Measurements from ENCODE around the gene ZNF337.

DNA sequence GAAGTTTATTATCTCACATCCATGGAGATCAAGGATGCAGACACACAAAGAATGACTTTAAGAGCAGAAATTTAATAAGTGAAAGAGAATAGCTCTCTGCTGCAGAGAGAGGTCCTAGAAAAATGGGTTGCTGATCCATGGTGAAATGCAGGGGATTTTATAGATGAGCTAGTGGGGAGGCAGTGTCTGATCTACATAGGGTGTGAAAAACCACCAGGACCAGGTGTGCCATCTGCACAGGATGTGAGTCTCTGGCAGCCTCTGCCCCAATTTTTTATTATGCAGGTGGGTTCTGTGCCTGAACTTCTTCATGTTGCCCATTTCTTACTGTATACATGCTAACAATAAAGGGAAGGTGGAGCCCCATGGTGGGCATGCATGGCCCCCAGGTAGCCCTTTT, 52.9 kb downstream of the ZNF337 start:
- TF ChIP-seq KAT7 (CRISPR knock-in tag; IDR thresholded peaks at IDR 0.05; ENCODE audit: borderline replicate concordance) (no peak), ESRRA (CRISPR knock-in tag; IDR thresholded peaks at IDR 0.05; ENCODE audit: borderline replicate concordance) (no peak), JUN (CRISPR knock-in tag; IDR thresholded peaks at IDR 0.05) (no peak), TEAD1 (CRISPR knock-in tag; IDR thresholded peaks at IDR 0.05) (no peak), ZNF423 (CRISPR knock-in tag; IDR thresholded peaks at IDR 0.05) (no peak), ATF1 (CRISPR knock-in tag; IDR thresholded peaks at IDR 0.05) (no peak), IRF2 (CRISPR knock-in tag; IDR thresholded peaks at IDR 0.05; ENCODE audit: borderline replicate concordance, low read depth) (no peak), CREB1 (CRISPR knock-in tag; IDR thresholded peaks at IDR 0.05) (no peak)
- TF ChIP-seq, protein P1, sequence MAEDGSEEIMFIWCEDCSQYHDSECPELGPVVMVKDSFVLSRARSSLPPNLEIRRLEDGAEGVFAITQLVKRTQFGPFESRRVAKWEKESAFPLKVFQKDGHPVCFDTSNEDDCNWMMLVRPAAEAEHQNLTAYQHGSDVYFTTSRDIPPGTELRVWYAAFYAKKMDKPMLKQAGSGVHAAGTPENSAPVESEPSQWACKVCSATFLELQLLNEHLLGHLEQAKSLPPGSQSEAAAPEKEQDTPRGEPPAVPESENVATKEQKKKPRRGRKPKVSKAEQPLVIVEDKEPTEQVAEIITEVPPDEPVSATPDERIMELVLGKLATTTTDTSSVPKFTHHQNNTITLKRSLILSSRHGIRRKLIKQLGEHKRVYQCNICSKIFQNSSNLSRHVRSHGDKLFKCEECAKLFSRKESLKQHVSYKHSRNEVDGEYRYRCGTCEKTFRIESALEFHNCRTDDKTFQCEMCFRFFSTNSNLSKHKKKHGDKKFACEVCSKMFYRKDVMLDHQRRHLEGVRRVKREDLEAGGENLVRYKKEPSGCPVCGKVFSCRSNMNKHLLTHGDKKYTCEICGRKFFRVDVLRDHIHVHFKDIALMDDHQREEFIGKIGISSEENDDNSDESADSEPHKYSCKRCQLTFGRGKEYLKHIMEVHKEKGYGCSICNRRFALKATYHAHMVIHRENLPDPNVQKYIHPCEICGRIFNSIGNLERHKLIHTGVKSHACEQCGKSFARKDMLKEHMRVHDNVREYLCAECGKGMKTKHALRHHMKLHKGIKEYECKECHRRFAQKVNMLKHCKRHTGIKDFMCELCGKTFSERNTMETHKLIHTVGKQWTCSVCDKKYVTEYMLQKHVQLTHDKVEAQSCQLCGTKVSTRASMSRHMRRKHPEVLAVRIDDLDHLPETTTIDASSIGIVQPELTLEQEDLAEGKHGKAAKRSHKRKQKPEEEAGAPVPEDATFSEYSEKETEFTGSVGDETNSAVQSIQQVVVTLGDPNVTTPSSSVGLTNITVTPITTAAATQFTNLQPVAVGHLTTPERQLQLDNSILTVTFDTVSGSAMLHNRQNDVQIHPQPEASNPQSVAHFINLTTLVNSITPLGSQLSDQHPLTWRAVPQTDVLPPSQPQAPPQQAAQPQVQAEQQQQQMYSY (CRISPR knock-in tag; IDR thresholded peaks at IDR 0.05): no peak
- TF ChIP-seq, protein P2, sequence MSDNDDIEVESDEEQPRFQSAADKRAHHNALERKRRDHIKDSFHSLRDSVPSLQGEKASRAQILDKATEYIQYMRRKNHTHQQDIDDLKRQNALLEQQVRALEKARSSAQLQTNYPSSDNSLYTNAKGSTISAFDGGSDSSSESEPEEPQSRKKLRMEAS (CRISPR knock-in tag; IDR thresholded peaks at IDR 0.05): no peak
- TF ChIP-seq, protein P3, sequence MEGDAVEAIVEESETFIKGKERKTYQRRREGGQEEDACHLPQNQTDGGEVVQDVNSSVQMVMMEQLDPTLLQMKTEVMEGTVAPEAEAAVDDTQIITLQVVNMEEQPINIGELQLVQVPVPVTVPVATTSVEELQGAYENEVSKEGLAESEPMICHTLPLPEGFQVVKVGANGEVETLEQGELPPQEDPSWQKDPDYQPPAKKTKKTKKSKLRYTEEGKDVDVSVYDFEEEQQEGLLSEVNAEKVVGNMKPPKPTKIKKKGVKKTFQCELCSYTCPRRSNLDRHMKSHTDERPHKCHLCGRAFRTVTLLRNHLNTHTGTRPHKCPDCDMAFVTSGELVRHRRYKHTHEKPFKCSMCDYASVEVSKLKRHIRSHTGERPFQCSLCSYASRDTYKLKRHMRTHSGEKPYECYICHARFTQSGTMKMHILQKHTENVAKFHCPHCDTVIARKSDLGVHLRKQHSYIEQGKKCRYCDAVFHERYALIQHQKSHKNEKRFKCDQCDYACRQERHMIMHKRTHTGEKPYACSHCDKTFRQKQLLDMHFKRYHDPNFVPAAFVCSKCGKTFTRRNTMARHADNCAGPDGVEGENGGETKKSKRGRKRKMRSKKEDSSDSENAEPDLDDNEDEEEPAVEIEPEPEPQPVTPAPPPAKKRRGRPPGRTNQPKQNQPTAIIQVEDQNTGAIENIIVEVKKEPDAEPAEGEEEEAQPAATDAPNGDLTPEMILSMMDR (IDR thresholded peaks at IDR 0.05): no peak
- TF ChIP-seq, protein P4, sequence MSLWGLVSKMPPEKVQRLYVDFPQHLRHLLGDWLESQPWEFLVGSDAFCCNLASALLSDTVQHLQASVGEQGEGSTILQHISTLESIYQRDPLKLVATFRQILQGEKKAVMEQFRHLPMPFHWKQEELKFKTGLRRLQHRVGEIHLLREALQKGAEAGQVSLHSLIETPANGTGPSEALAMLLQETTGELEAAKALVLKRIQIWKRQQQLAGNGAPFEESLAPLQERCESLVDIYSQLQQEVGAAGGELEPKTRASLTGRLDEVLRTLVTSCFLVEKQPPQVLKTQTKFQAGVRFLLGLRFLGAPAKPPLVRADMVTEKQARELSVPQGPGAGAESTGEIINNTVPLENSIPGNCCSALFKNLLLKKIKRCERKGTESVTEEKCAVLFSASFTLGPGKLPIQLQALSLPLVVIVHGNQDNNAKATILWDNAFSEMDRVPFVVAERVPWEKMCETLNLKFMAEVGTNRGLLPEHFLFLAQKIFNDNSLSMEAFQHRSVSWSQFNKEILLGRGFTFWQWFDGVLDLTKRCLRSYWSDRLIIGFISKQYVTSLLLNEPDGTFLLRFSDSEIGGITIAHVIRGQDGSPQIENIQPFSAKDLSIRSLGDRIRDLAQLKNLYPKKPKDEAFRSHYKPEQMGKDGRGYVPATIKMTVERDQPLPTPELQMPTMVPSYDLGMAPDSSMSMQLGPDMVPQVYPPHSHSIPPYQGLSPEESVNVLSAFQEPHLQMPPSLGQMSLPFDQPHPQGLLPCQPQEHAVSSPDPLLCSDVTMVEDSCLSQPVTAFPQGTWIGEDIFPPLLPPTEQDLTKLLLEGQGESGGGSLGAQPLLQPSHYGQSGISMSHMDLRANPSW (CRISPR knock-in tag; conservative IDR thresholded peaks at IDR 0.05; ENCODE audit: low read depth): no peak
- TF ChIP-seq, protein P5, sequence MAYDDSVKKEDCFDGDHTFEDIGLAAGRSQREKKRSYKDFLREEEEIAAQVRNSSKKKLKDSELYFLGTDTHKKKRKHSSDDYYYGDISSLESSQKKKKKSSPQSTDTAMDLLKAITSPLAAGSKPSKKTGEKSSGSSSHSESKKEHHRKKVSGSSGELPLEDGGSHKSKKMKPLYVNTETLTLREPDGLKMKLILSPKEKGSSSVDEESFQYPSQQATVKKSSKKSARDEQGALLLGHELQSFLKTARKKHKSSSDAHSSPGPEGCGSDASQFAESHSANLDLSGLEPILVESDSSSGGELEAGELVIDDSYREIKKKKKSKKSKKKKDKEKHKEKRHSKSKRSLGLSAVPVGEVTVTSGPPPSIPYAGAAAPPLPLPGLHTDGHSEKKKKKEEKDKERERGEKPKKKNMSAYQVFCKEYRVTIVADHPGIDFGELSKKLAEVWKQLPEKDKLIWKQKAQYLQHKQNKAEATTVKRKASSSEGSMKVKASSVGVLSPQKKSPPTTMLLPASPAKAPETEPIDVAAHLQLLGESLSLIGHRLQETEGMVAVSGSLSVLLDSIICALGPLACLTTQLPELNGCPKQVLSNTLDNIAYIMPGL (CRISPR knock-in tag; IDR thresholded peaks at IDR 0.05): no peak

Measured in WTC11 (cell line).